GM10266 (cell line): Measurements from ENCODE around the gene RBMX.
"Not testable (repeated sequence)": the region's sequence is repeated elsewhere in the genome, so short reads cannot be mapped to it uniquely, and the experiment has no call there.

Experiments used
- DNase-seq: peaks from one replicate; pipeline ENCODE4 v3.0.0; 2012; ENCODE audit errors: extremely low spot score
- CTCF ChIP-seq: IDR thresholded peaks from 2 replicates; pipeline ENCODE4 v1.5.1; 2012; ENCODE audit warnings: mild to moderate bottlenecking, low read depth; ENCODE audit not compliant: control insufficient read depth, insufficient read depth; ENCODE audit errors: missing control alignments

RBMX gene

GRCh38 chrX:136889269-136889668 lies 8.7 kb upstream of the RBMX start:
- no peak for DNase-seq

DNA sequence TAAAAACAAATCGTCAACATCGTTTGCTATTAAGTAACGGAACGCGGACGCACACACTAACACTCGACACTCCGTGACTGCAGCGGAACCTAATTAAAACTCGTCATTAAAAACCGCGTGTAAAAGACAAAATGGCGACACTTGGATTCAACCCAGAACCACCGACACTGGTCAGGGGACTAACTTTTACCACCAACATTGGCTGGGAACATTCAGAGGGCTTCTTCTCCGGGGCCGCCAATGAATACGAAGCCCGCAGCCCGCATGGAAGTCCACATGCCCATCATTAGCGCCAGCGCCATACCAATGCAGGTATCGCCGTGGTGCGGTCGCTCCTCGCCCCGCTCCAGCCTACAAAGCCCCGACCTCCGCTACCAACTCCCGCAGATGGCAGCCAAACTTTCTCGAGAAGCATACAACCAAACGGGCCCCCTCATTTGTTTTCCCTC lies 498 bp downstream of the RBMX start:
- no peak for TF ChIP-seq CTCF
- no peak for DNase-seq

More at GRCh38 chrX:136889269-136889668, 8.7 kb upstream of the RBMX start:
- TF ChIP-seq CTCF = no peak

GRCh38 chrX:136879001-136879687 lies 1.4 kb downstream of the RBMX start:
- TF ChIP-seq CTCF = no peak
- DNase-seq = no peak

- TF ChIP-seq CTCF = no peak
- DNase-seq = no peak
Observed at GRCh38 chrX:136878423-136878822, 2.1 kb downstream of the RBMX start.

- not testable (repeated sequence) for DNase-seq
Observed at GRCh38 chrX:136874114-136874513, 6.4 kb downstream of the RBMX start.

DNA sequence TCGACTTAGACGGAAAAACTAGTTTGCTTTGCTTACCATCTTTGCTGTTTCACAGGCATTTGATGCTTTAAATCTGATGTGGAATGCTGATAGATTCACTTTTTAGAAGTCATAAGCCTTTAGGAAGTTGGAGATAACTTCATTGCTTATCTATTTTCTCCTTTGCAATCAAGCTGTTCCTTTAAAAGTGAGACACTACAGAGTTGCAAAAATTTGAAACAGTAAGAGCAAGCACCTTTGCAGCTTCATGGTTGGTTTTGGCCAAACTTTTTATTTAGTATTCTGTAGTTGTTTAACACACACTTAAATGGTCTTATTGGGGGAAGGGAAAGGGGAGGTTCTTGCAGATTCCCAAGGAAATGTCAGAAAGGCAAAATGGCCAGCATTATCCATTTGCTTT lies 7.3 kb downstream of the RBMX start:
- not testable (repeated sequence) for DNase-seq

- no peak for TF ChIP-seq CTCF
- DNase-seq = no peak
Observed at GRCh38 chrX:136872091-136872700, 8.3 kb downstream of the RBMX start.

DNA sequence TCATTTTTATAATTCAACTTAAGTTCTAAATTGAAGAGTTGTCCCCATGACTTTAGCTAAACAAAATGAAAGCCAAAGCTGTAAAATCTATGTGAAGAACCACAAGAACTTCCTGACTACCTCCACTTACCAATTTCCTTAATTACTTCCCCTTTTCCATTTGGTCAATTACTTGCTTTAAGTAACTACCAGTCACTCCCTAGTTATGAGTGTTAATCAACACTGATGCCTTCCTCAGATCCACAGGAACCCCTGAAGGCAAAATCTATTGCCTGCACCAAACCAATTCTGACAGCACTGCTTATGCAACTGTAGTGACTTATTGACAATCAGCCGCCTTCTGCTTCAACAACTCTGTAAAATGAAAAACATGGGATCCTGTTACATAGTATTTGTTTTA lies 10.5 kb downstream of the RBMX start:
- no peak for DNase-seq
- TF ChIP-seq CTCF = no peak
